BJ (cell line): Measurements from ENCODE around the gene PYGM. TPM values are rescaled to one million over a fixed set of nuclear protein-coding genes. Genes with fewer than 3 reads are reported as not detected.

Experiments
- CTCF ChIA-PET: fragments of 350-600 bp; formaldehyde crosslinking; extraction: SDS; loops from one replicate; lab custom pipeline; 2021; ENCODE audit warnings: antibody characterized with exemption, inconsistent platforms; lab: Yijun Ruan, JAX
- POLR2A ChIA-PET: fragments of 300-600 bp; sonication (Branson Sonifier 250); formaldehyde crosslinking; extraction: SDS; loops from one replicate; lab custom pipeline; 2021; ENCODE audit warnings: antibody characterized with exemption; lab: Charles Lee
- DNase-seq: peaks from one replicate; pipeline ENCODE4 v3.0.0-alpha.2; 2011; ENCODE audit warnings: low read depth
- H3K27me3 ChIP-seq: 2 replicates; pipeline ENCODE4 v1.6.0; 2011; ENCODE audit warnings: low read length; ENCODE audit not compliant: control insufficient read depth, insufficient read depth
- H3K36me3 ChIP-seq: 2 replicates; pipeline ENCODE4 v1.5.1; 2011; ENCODE audit warnings: low read length; ENCODE audit not compliant: control insufficient read depth, insufficient read depth
- H3K4me3 ChIP-seq: 2 replicates; pipeline ENCODE4 v1.5.1; 2011; ENCODE audit warnings: low read depth, mild to moderate bottlenecking, control low read depth, low read length
- polyA plus RNA-seq: library from polyadenylated mRNA; depleted of rRNA; stranded (reverse); fragments of >200 nt; gene quantifications from 2 replicates; pipeline ENCODE4 v1.2.3, GENCODE V29; 2011
- TF ChIP-seq, protein P1 (sequence below): IDR thresholded peaks from 2 replicates; pipeline ENCODE4 v1.5.1; 2011; ENCODE audit warnings: low read depth, mild to moderate bottlenecking, control low read depth, inconsistent platforms, low read length, moderate library complexity; ENCODE audit not compliant: insufficient read depth

The PYGM gene
- polyA plus RNA-seq, 1 experiment = 0.10 TPM

GRCh38 chr11:64800303-64801157 lies 40.8 kb upstream of the PYGM start:
- H3K4me3 ChIP-seq = no peak overlapping the region
- H3K36me3 ChIP-seq = peaks cover 21% of the 10 kb centered on the region
- H3K27me3 ChIP-seq = no peaks in the 10 kb centered on the region
- ChIA-PET CTCF (no interaction called here), POLR2A (no interaction called here)
- no peak for DNase-seq
- TF ChIP-seq, protein P1, sequence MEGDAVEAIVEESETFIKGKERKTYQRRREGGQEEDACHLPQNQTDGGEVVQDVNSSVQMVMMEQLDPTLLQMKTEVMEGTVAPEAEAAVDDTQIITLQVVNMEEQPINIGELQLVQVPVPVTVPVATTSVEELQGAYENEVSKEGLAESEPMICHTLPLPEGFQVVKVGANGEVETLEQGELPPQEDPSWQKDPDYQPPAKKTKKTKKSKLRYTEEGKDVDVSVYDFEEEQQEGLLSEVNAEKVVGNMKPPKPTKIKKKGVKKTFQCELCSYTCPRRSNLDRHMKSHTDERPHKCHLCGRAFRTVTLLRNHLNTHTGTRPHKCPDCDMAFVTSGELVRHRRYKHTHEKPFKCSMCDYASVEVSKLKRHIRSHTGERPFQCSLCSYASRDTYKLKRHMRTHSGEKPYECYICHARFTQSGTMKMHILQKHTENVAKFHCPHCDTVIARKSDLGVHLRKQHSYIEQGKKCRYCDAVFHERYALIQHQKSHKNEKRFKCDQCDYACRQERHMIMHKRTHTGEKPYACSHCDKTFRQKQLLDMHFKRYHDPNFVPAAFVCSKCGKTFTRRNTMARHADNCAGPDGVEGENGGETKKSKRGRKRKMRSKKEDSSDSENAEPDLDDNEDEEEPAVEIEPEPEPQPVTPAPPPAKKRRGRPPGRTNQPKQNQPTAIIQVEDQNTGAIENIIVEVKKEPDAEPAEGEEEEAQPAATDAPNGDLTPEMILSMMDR = no peak

DNA sequence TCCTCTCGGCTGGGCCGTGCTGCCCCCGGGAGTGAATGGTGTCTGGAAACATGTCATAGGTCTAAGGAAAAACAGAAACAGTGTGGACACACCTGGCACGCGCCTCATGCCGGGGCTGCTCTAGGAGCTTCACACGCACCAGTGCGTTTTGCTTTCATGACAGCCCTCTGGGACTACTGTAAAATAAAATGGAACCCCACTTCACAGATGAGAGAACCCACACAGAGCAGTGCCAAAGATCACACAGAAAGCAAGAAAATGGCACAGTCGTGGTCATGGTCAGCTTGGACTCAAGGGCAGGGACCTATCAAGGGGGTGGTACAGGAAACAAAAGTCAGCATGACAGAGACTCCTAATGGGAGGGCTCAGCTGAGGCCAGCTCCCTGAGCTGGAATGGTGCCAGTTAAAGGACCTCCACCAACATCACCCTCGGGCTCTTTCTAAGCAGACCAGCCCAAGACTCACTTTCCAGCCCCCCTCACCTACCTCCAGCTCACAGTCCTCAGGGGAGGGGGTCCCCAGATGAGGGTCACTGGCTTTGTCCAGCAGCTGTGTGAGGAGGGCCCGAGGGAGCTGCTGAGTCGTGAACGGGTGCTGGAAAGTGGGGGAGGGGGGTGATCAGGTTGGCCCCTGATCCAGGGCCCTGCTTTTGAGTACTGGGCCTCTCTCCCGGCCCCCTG lies 40.0 kb upstream of the PYGM start:
- peaks cover 15% of the 10 kb centered on the region for H3K36me3 ChIP-seq
- ChIA-PET CTCF (no interaction called here), POLR2A (no interaction called here)
- TF ChIP-seq, protein P1 = no peak
- DNase-seq = no peak
- no peak overlapping the region for H3K4me3 ChIP-seq
- no peaks in the 10 kb centered on the region for H3K27me3 ChIP-seq

- H3K27me3 ChIP-seq = no peaks in the 10 kb centered on the region
- no peak overlapping the region for H3K4me3 ChIP-seq
- no peak for DNase-seq
- TF ChIP-seq, protein P1 = no peak
- ChIA-PET CTCF (interaction anchor here (1.3 kb wide), 1 partner anchor 13 kb away, joined by 3 read pairs; no protein-coding TSS in a partner anchor), POLR2A (no interaction called here)
- H3K36me3 ChIP-seq = peaks cover 13% of the 10 kb centered on the region
Measured at GRCh38 chr11:64799256-64799622, 39.5 kb upstream of the PYGM start.

- Histone ChIP-seq H3K36me3 (peaks cover 11% of the 10 kb centered on the region), H3K27me3 (no peaks in the 10 kb centered on the region), H3K4me3 (no peak overlapping the region)
- ChIA-PET POLR2A (no interaction called here), CTCF (interaction anchor here (0.8 kb wide), 1 partner anchor 51 kb away, joined by 3 read pairs; no protein-coding TSS in a partner anchor)
- no peak for DNase-seq
- TF ChIP-seq, protein P1 = no peak
Measured at GRCh38 chr11:64796757-64797541, 37.2 kb upstream of the PYGM start.
